ENCODE data around the gene KCTD15. TPM values are rescaled to one million over a fixed set of nuclear protein-coding genes. Genes with fewer than 3 reads are reported as not detected.

KCTD15 gene
- total RNA-seq, 4 donors from 2014 or later: 53.6 to 89.1 (median 72.5) TPM

DNA sequence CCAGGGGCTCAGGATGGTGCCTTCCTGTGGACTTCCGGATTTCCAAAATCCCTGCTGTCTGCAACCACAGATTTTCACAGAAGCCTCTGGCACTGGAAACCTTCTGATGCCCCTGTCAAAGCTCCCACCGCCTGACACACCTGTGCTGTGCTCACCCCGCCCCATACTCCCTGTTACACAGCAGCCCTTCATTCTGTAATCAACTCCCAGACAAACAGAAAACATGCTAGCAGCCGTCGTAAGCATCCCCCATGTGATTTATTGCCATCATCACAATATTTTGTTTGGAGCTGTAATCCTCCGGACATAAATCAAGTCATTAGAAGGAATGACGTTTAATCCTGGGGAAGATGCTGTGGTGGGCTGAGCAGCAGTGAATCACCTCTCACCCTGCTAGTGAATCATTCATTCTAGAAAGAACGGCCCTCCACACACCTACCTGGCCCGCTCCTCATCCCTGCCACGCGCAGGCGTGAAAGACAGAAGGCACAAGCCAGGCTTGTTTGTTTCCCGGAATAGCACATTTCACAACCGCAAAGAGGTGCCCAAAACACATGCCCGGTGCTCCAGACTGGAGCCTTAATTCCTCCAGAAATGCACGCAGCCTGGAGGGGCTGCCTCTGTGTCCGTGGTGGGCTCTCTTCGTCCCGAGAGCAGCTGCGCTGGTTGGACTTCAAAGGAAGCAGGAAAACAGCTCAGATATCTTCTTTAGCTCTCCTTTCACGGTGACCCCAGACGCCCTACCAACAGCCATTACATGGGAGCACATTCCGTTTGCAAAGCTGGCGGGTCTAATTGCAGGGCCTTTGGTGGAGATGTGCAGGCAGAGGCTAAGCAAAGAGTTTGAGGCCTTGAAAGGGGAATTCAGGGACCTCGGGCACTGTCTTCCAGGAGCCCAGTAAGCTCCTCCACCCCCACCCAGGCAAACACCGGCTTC is 41.3 kb upstream of the KCTD15 start:
- intact Hi-C loops (cut with DNase I): no loop called here
- no peaks in the 10 kb centered on the region for H3K4me1 ChIP-seq
- no peak overlapping the region for H3K4me3 ChIP-seq
- peaks cover 0 to 24% (median 0%) of the 10 kb centered on the region in 4 donors for H3K27me3 ChIP-seq
- WGBS, 2 donors: 56 to 57% methylated on average over 20 to 23 of the region's 26 CpGs
- DNase-seq: no peak
- TF ChIP-seq, protein P1, sequence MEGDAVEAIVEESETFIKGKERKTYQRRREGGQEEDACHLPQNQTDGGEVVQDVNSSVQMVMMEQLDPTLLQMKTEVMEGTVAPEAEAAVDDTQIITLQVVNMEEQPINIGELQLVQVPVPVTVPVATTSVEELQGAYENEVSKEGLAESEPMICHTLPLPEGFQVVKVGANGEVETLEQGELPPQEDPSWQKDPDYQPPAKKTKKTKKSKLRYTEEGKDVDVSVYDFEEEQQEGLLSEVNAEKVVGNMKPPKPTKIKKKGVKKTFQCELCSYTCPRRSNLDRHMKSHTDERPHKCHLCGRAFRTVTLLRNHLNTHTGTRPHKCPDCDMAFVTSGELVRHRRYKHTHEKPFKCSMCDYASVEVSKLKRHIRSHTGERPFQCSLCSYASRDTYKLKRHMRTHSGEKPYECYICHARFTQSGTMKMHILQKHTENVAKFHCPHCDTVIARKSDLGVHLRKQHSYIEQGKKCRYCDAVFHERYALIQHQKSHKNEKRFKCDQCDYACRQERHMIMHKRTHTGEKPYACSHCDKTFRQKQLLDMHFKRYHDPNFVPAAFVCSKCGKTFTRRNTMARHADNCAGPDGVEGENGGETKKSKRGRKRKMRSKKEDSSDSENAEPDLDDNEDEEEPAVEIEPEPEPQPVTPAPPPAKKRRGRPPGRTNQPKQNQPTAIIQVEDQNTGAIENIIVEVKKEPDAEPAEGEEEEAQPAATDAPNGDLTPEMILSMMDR (IDR thresholded peaks at IDR 0.05): no peak
- TF ChIP-seq POLR2A (IDR thresholded peaks at IDR 0.05): no peak
- H3K27ac ChIP-seq: no peak overlapping the region
- no peaks in the 10 kb centered on the region for H3K9me3 ChIP-seq
- no peaks in the 10 kb centered on the region for H3K36me3 ChIP-seq

DNA sequence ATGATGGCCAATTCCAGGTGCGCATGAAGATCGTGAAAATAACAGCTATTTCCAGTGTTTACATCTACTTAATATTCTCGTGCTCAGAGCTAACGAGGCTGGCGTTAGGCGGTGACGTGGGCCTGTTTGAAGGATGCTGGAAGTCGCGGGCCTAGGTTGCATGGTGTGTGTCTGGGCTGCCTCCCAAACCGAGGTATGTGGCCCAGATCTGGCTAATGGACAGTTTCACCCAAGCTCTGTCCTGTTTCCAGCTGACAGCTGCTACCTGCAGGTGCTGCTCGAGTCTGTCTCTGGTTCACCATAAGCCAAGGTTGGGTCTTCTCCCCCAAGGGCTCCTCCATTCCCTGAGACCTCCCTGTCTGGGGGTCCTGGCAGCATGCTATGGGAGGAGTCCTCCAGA is 40.5 kb upstream of the KCTD15 start:
- H3K27me3 ChIP-seq: peaks cover 0 to 24% (median 0%) of the 10 kb centered on the region in 4 donors
- no peak for DNase-seq
- intact Hi-C loops (cut with DNase I): no loop called here

DNA sequence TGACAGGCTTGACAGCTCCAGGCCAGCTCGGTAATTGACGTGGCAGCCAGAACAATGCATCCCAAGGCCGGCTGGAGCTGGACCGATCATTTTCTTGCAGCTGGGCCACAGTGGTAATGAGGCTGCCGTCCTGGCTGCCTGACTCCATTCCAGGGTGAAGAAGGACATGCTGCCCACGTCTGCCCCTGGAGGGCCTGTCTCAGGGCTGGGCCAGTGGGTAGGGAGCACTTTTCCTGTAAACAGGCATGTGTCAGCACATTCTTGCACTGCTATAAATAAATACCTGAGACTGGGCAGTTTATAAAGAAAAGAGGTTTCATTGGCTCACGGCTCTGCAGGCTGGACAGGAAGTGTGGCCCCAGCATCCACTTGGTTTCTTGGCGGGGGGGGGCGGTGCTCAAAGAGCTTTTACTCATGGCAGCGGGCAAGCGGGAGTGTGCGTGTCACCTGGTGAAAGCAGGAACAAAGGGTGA is 38.1 kb upstream of the KCTD15 start:
- WGBS, 2 donors: 24 to 38% methylated on average over 6 to 8 of the region's 12 CpGs
- Histone ChIP-seq H3K36me3 (no peaks in the 10 kb centered on the region), H3K4me3 (no peak overlapping the region), H3K4me1 (no peaks in the 10 kb centered on the region), H3K9me3 (no peaks in the 10 kb centered on the region), H3K27ac (no peak overlapping the region), H3K27me3 (peaks cover 0 to 34% (median 0%) of the 10 kb centered on the region in 4 donors)
- DNase-seq: no peak
- TF ChIP-seq, protein P1 (IDR thresholded peaks at IDR 0.05): no peak
- TF ChIP-seq POLR2A (IDR thresholded peaks at IDR 0.05): no peak
- intact Hi-C loops (cut with DNase I): no loop called here

More for the DNA sequence above, 40.5 kb upstream of the KCTD15 start:
- TF ChIP-seq, protein P1 (IDR thresholded peaks at IDR 0.05): no peak
- no peak for TF ChIP-seq POLR2A (IDR thresholded peaks at IDR 0.05)
- Histone ChIP-seq H3K36me3 (no peaks in the 10 kb centered on the region), H3K4me1 (no peaks in the 10 kb centered on the region), H3K9me3 (no peaks in the 10 kb centered on the region), H3K4me3 (no peak overlapping the region), H3K27ac (no peak overlapping the region)
- WGBS, 2 donors: 77 to 78% methylated on average over 10 to 11 of the region's 11 CpGs

DNA sequence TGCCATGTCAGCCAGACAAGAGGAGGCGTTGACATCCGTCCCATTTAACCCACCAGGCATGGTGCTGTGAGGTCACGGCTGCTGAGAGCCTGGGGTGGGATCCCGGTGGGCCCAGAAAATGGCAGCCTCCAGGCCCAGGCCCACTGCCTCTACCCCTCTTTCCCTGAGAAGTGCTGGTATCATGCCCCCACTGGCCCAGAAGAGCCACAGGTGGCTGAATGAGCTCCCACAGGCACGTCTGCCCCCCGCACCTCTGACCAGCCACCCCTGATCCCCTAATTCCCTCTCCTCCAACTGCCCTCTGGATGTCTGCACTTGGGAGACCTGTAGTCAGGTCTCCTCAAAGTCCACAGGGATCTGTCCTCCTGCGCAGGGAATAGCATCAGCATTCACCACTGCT is 37.3 kb upstream of the KCTD15 start:
- Histone ChIP-seq H3K27me3 (peaks cover 0 to 29% (median 0%) of the 10 kb centered on the region in 4 donors), H3K27ac (no peak overlapping the region), H3K4me1 (no peaks in the 10 kb centered on the region), H3K4me3 (no peak overlapping the region), H3K36me3 (no peaks in the 10 kb centered on the region), H3K9me3 (no peaks in the 10 kb centered on the region)
- DNase-seq: no peak
- intact Hi-C loops (cut with DNase I): no loop called here
- TF ChIP-seq, protein P1 (IDR thresholded peaks at IDR 0.05): no peak
- TF ChIP-seq POLR2A (IDR thresholded peaks at IDR 0.05): no peak
- WGBS, 2 donors: 95 to 100% methylated on average over 1 to 7 of the region's 7 CpGs
